ENCODE data around the gene ANXA6. TPM values are rescaled to one million over a fixed set of nuclear protein-coding genes. Genes with fewer than 3 reads are reported as not detected.

The ANXA6 gene
- total and polyA plus RNA-seq, 8 donors = 28.4 to 240 (median 88.2) TPM

- no peaks in the 10 kb centered on the region for H3K9me3 ChIP-seq
- no peaks in the 10 kb centered on the region for H3K36me3 ChIP-seq
- intact Hi-C loops (cut with DNase I; ENCODE audit: low total_unique reads) = no loop called here
- no peaks in the 10 kb centered on the region for H3K27me3 ChIP-seq
- WGBS, 5 donors = 71 to 81% (median 78%) methylated on average over 3 of the region's 3 CpGs
- peaks cover 73 to 98% (median 85%) of the 10 kb centered on the region in 4 donors for H3K4me1 ChIP-seq
- no peak for DNase-seq
- peak overlapping the region in 3 of 5 donors; percentile 90 to 94 (median 92) for H3K27ac ChIP-seq
- TF ChIP-seq POLR2A (IDR thresholded peaks at IDR 0.05) = no peak
- no peak for TF ChIP-seq POLR2AphosphoS5 (IDR thresholded peaks at IDR 0.05)
- TF ChIP-seq CTCF (IDR thresholded peaks at IDR 0.05) = no peak
- TF ChIP-seq EP300 (IDR thresholded peaks at IDR 0.05) = no peak
- H3K4me3 ChIP-seq = no peak overlapping the region
These were observed 3.8 kb downstream of the ANXA6 start for GRCh38 chr5:151153766-151154272.

GRCh38 chr5:151153300-151153699, 4.3 kb downstream of the ANXA6 start:
- 65 to 78% (median 68%) methylated on average over 3 of the region's 3 CpGs for WGBS, 5 donors
- intact Hi-C loops (cut with DNase I; ENCODE audit: low total_unique reads) = no loop called here
- H3K27me3 ChIP-seq = no peaks in the 10 kb centered on the region
- H3K4me3 ChIP-seq = no peak overlapping the region
- H3K36me3 ChIP-seq = no peaks in the 10 kb centered on the region
- H3K4me1 ChIP-seq = peaks cover 71 to 96% (median 85%) of the 10 kb centered on the region in 4 donors
- no peak for TF ChIP-seq EP300 (IDR thresholded peaks at IDR 0.05)
- TF ChIP-seq POLR2AphosphoS5 (IDR thresholded peaks at IDR 0.05) = no peak
- no peak for TF ChIP-seq CTCF (IDR thresholded peaks at IDR 0.05)
- H3K27ac ChIP-seq = peak overlapping the region in 4 of 5 donors; percentile 1 to 94 (median 91)
- no peaks in the 10 kb centered on the region for H3K9me3 ChIP-seq
- DNase-seq = no peak

GRCh38 chr5:151151793-151152192, 5.8 kb downstream of the ANXA6 start:
- Histone ChIP-seq H3K36me3 (peaks cover 0 to 11% (median 9%) of the 10 kb centered on the region in 4 donors), H3K9me3 (no peaks in the 10 kb centered on the region), H3K4me3 (no peak overlapping the region), H3K4me1 (peaks cover 61 to 99% (median 87%) of the 10 kb centered on the region in 4 donors), H3K27me3 (no peaks in the 10 kb centered on the region), H3K27ac (peak overlapping the region; percentile 23 to 94 (median 90))
- TF ChIP-seq POLR2AphosphoS5 (IDR thresholded peaks at IDR 0.05) = no peak
- TF ChIP-seq EP300 (IDR thresholded peaks at IDR 0.05) = no peak
- TF ChIP-seq CTCF (IDR thresholded peaks at IDR 0.05) = no peak
- TF ChIP-seq POLR2A (IDR thresholded peaks at IDR 0.05) = no peak
- intact Hi-C loops (cut with DNase I; ENCODE audit: low total_unique reads) = no loop called here
- 35 to 73% (median 64%) methylated on average over 5 of the region's 5 CpGs for WGBS, 5 donors
- no peak for DNase-seq

GRCh38 chr5:151151263-151151660, 6.3 kb downstream of the ANXA6 start:
- Histone ChIP-seq H3K36me3 (peaks cover 0 to 15% (median 11%) of the 10 kb centered on the region in 4 donors), H3K9me3 (no peaks in the 10 kb centered on the region), H3K4me1 (peaks cover 58 to 98% (median 84%) of the 10 kb centered on the region in 4 donors), H3K27me3 (no peaks in the 10 kb centered on the region), H3K4me3 (no peak overlapping the region), H3K27ac (peak overlapping the region; percentile 12 to 94 (median 90))
- DNase-seq = no peak
- WGBS, 5 donors = 36 to 59% (median 49%) methylated on average over 2 of the region's 2 CpGs
- no peak for TF ChIP-seq CTCF (IDR thresholded peaks at IDR 0.05)
- no peak for TF ChIP-seq EP300 (IDR thresholded peaks at IDR 0.05)
- no peak for TF ChIP-seq POLR2A (IDR thresholded peaks at IDR 0.05)
- TF ChIP-seq POLR2AphosphoS5 (IDR thresholded peaks at IDR 0.05) = no peak
- intact Hi-C loops (cut with DNase I; ENCODE audit: low total_unique reads) = no loop called here

Data from stomach (tissue), 9 donors.